HFF-Myc (cell line): Measurements from ENCODE around the gene ANKRD13C.

Experiments used
- DNase-seq: peaks from one replicate; pipeline ENCODE4 v3.0.0-alpha.2; 2011; ENCODE audit warnings: low read depth; ENCODE audit errors: extremely low read depth
- H3K4me3 ChIP-seq: replicated peaks from 2 replicates; pipeline ENCODE4 v1.5.1; 2011; ENCODE audit warnings: low read depth, mild to moderate bottlenecking, control low read depth, low read length
- CTCF ChIP-seq: IDR thresholded peaks from 2 replicates; pipeline ENCODE4 v1.5.1; 2012; ENCODE audit warnings: mild to moderate bottlenecking, low read depth, low read length, control low read depth; ENCODE audit errors: missing control alignments

Gene ANKRD13C

GRCh38 chr1:70324683-70325082, 29.8 kb downstream of the ANKRD13C start:
- H3K4me3 ChIP-seq = no peak overlapping the region
- no peak for DNase-seq
- TF ChIP-seq CTCF = no peak

- no peak for DNase-seq
- no peak overlapping the region for H3K4me3 ChIP-seq
- no peak for TF ChIP-seq CTCF
Measured at GRCh38 chr1:70319750-70320149, 34.8 kb downstream of the ANKRD13C start.

GRCh38 chr1:70318191-70318590, 36.3 kb downstream of the ANKRD13C start:
- no peak overlapping the region for H3K4me3 ChIP-seq
- TF ChIP-seq CTCF = no peak
- no peak for DNase-seq

GRCh38 chr1:70317087-70317486, 37.4 kb downstream of the ANKRD13C start:
- no peak for DNase-seq
- no peak overlapping the region for H3K4me3 ChIP-seq
- TF ChIP-seq CTCF = no peak

- TF ChIP-seq CTCF = no peak
- no peak for DNase-seq
Measured at GRCh38 chr1:70315782-70316181, 38.7 kb downstream of the ANKRD13C start.

GRCh38 chr1:70314706-70315304, 39.7 kb downstream of the ANKRD13C start:
- TF ChIP-seq CTCF = no peak
- DNase-seq = no peak
- no peak overlapping the region for H3K4me3 ChIP-seq

More at GRCh38 chr1:70315782-70316181, 38.7 kb downstream of the ANKRD13C start:
- H3K4me3 ChIP-seq = no peak overlapping the region

GRCh38 chr1:70311369-70311768, 43.2 kb downstream of the ANKRD13C start:
- DNase-seq = no peak
- TF ChIP-seq CTCF = no peak
- no peak overlapping the region for H3K4me3 ChIP-seq
